ENCODE data around the gene ZNF74.
"Not testable (repeated sequence)": the region's sequence is repeated elsewhere in the genome, so short reads cannot be mapped to it uniquely, and the experiment has no call there.

ZNF74 gene

GRCh38 chr22:20401376-20402014 lies 7.5 kb downstream of the ZNF74 start:
- DNase-seq: no peak

GRCh38 chr22:20402960-20403778 lies 9.2 kb downstream of the ZNF74 start:
- no peak for DNase-seq

- DNase-seq: no peak
These were observed 9.8 kb downstream of the ZNF74 start for GRCh38 chr22:20403779-20404140.

GRCh38 chr22:20404881-20405280 lies 10.9 kb downstream of the ZNF74 start:
- DNase-seq: no peak

GRCh38 chr22:20405291-20405930 lies 11.5 kb downstream of the ZNF74 start:
- DNase-seq: no peak

- DNase-seq: no peak
These were observed 12.2 kb downstream of the ZNF74 start for GRCh38 chr22:20405931-20406685.

GRCh38 chr22:20406686-20407408 lies 12.9 kb downstream of the ZNF74 start:
- DNase-seq: no peak

- DNase-seq: no peak
These were observed 13.9 kb downstream of the ZNF74 start for GRCh38 chr22:20407829-20408228.

- no peak for DNase-seq
These were observed 14.9 kb downstream of the ZNF74 start for GRCh38 chr22:20408891-20409290.

- DNase-seq: not testable (repeated sequence)
These were observed 15.4 kb downstream of the ZNF74 start for GRCh38 chr22:20409385-20409784.

- no peak for DNase-seq
These were observed 18.7 kb downstream of the ZNF74 start for GRCh38 chr22:20412474-20413216.

GRCh38 chr22:20413217-20414058 lies 19.5 kb downstream of the ZNF74 start:
- no peak for DNase-seq

GRCh38 chr22:20414059-20414440 lies 20.1 kb downstream of the ZNF74 start:
- DNase-seq: no peak

GRCh38 chr22:20414450-20414849 lies 20.5 kb downstream of the ZNF74 start:
- no peak for DNase-seq

GRCh38 chr22:20415241-20415640 lies 21.3 kb downstream of the ZNF74 start:
- DNase-seq: not testable (repeated sequence)

GRCh38 chr22:20415699-20416098 lies 21.7 kb downstream of the ZNF74 start:
- DNase-seq: not testable (repeated sequence)

- DNase-seq: peak; percentile 16
These were observed 24.3 kb downstream of the ZNF74 start for GRCh38 chr22:20418211-20418788.

- no peak for DNase-seq
These were observed 25.7 kb downstream of the ZNF74 start for GRCh38 chr22:20419664-20419951.

GRCh38 chr22:20420157-20420842 lies 26.3 kb downstream of the ZNF74 start:
- no peak for DNase-seq

- no peak for DNase-seq
These were observed 27.5 kb downstream of the ZNF74 start for GRCh38 chr22:20421507-20421874.

Data from DMS 273 treated with DMSO at 0.1 percent for 48 hours (cell line).